ENCODE data around the gene GPR37L1.
"Not testable (repeated sequence)": the region's sequence is repeated elsewhere in the genome, so short reads cannot be mapped to it uniquely, and the experiment has no call there.

GPR37L1 gene

DNA sequence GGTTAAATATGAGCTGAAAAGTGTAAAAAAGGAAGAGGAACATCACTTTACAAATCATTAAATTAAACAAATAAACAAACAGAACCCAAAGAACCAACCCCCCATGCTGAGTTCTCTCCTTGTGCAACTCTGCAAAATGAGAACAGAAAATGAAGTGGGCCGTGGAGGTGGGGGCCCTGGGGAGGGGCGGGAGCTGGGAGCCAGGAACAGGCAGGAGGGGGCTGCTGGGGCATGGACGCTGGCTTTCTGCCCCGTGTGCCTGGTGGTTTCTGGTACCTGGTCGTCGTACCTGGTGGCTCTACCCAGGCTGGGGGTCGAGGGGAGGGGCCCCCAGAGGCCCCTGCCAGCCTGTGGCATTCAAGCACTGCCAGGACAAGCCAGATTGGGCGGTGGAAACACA, 10.8 kb downstream of the GPR37L1 start:
- DNase-seq (ENCODE audit: low read depth in 2 of 2), result no peak

DNA sequence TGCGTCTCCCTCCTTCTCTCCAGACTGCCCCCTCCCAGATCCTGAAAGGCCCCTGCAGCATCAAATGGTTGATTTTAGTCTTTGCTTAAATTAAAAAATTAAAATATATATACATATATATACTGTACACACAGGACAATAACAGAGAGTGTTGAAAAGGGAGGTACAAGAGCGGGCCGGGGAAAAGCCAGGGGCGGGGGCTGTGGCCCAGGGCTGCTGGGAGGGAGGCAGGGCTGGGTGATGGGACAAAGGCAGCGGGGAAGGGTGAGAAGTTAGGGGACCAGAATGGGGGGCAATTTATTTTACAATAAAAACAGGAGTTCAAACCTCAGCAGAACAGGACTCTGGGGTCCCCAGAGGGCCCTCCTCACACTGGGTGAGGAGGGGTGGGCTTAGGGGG, 11.3 kb downstream of the GPR37L1 start:
- no peak for DNase-seq (ENCODE audit: low read depth in 2 of 2)

DNA sequence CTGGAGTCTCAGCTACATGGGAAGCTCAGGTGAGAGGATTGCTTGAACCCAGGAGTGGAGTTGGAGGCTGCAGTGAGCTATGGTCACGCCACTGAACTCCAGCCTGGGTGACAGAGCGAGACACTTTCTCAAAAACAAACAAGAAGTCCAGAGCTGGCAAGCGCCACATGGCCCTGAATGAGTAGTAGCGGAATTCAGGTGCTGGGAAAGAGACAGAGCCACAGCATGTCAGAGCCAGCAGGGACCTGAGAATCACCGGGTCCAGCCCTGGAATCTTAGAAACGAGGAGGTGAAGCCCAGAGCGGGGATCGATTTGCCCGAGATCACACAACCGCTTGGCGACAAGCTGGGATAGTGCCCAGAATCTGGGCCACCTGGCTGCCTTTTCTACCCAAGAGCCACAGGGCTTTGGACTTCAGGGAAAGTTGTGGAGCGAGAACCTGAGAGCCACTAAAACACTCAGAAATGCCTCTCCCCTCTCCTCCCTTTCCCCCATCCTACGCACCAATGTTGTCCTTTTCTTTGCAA, 12.0 kb downstream of the GPR37L1 start:
- no peak for DNase-seq (ENCODE audit: low read depth in 2 of 2)

DNA sequence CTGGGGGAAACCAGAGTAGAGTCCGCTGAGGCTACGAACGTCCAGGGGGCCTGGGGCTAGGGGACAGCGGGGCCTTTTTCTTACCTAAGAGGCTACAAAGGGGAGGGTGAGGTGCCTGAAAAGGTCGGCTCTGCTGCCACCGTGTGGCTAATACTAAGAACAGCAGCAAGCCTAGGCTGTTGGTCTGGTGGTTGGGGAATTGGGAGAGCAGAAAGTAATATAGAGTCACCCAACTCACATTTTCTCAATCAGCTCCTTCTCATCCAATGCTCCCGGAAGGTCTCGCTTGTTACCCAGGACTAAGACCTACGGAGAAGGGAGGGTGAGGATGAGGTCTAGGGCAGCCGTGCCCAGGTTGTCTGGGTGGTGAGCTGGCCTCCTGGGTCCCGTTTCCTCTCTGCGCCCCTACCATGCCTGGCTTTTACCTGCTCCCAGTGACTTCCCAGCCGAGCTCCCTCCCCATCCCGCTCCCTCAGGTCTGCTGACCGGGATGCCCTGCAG, 12.6 kb downstream of the GPR37L1 start:
- peak in 1 of 2 donors; percentile 19 for DNase-seq (ENCODE audit: low read depth in 2 of 2)

DNA sequence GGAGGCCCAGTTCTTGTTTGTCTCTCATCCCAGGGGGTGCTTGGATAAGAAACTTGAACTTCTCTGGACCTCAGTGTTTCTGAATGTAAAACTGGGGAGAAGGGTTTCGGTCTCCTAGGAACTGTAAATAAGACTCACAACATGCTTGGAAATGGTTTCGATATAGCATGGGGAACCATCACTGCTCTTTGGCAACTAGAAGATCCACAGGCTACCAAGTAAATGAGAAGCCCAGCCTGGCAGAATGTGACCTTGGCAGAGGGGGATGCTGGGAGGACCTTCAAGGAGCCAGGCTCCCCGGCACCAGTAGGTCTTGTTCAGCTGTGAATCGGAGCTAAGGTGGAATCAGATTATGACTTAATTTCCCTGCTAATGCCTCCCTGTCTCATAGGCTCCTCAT, 18.1 kb downstream of the GPR37L1 start:
- no peak for DNase-seq (ENCODE audit: low read depth in 2 of 2)

DNA sequence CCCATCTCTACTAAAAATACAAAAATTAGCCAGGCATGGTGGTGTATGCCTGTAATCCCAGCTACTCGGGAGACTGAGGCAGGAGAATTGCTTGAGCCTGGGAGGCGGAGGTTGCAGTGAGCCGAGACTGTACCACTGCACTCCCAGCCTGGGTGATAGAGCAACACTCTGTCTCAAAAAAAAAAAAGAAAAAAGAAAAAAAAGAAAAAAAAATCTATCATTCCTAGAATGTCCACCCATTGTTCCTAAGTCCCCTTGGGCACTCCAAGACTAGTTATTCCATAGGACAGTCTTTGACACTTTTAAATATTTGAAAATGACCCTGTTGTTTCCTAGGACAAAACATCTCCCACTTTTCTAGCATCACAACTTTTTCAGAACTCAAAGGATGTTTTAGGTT, 18.8 kb downstream of the GPR37L1 start:
- DNase-seq (ENCODE audit: low read depth in 2 of 2), result not testable (repeated sequence)

DNA sequence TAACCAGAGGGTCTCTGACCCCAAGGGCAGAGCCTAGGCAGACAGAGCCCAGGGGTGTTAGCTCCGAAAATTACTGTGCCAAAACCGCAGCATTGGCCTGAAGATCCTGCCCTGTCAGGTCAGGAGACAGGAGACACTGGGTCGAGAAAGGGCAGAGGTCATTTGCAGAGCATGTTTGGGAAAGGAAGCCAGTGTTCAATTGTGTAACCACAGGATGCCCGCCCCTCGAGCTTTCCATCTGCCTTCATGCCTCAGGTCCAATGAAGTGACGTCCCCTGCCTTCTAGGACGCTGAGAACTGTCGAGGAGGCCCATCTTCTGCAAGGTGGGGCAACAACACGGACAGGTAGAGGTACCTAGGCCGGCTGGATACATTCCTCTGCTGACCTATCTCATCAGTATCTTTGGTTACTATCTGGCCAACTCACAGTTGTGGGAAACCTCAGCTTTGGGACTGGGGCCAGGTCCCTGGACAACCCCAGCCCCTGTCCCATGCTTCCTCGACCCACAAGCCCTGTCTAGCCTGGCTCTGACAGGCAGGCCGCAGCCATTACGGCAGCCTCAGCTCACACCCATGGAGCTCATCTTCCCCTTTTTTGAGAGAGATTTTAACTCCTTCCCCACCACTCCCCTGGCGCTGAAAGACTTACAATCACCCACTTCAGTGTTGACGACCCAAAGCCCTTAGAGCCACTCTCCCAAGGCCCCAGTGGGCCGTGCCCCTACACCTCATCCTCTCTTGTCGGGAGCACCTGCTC, 20.5 kb downstream of the GPR37L1 start:
- DNase-seq (ENCODE audit: low read depth in 2 of 2), result no peak

DNA sequence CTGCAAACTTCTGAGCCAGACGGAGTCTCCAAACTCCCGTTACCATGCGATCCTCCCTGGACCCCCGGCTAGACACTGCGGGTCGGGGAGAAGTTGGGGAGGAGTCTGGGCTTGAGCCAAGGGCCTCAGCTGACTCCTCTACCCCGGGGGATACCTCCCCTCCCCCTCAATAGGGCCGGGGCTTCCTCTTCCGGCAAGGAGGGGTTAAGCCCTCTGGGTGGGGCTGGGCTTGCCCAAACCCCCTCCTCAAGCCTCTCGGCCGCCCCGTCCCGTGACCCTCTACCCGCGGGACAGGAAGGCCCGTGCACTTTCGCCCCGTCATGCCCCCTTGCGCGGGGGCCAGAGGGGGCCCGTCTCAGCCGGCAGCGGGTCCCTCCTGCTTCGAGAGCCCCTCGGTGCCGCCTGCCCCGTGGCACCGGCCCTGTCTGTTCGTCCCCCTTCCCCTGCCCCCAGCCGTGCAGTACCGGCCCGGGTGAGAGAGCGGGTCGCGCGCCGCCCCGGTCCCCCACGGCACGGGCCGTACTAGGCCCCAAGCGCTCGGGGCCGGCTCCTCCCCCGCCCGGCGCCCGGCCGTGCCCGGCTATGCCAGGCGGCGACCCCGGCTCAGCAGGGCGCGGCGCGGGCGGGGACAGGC, 21.2 kb downstream of the GPR37L1 start:
- DNase-seq (ENCODE audit: low read depth in 2 of 2), result no peak

DNA sequence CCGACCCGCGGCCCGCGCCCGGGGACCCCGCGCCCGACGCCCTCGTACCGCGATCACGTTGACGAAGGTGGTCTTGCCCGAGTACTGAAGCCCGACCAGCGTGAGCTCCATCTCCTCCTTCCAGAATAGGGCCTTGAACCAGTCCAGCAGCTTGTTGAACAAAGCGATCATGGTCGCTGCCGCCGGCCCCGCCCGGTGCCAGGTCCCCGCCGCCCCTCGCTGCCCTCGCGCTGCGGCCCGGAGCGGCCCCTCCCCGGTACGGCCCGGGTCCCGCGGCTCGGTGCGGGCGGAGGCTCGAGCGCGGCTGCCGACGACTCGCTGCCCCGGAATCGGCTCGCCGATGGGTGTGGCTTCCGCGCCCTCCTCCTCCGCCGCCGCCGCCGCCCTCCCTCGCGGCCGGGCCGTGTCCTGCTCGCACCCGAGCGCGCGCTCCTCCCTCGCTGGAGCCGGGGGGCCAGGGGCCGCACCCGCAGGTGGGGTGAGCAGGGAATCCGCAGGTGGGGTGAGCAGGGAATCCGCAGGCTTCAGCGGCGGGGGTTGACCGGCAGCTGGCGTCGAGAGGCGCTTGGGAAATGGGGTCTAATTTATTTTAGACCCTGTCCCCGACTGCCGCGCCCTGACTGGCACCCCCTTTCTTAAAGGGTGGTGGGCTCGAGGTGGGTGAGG, 21.8 kb downstream of the GPR37L1 start, which contains the start of gene ARL8A:
ARL8A (minus strand) TSS at position 336 of the 666 bp plus-strand sequence; CDS start at position 171, 165 bp downstream.
- DNase-seq (ENCODE audit: low read depth in 2 of 2), result peak in 1 of 2 donors; percentile 58

DNA sequence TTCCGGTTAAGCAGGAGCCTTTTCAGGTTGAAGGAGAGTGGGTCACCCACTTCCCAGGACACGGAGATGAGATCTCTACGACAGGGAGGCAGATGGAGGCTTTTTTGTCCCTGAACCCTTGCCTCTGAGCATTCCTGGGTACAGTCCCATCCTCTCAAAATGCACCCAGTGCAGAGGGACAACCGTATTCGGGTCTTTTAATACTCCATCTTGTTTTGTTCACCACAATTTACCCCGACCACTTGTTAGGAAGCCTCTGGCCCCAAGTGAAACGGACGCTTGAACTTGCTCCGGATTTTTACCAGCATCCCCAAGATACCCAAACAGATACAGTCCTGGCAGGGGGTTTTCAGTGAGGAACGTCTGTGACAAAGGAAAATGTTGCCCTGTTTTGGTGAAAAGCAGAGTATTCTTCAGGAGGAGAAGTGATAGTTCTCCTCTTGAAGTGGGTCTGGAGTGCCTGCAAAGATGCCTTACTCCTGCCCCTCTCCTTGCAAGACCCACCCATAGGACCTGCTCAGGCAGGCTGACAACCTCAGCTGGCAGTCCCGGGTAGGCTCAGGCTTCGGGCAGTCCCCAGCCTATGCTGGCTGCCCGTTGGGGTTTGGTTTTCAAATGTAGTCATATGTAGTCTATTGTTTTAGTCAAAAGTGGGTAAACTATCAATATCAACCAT, 22.5 kb downstream of the GPR37L1 start:
- DNase-seq (ENCODE audit: low read depth in 2 of 2), result peak in 1 of 2 donors; percentile 34

DNA sequence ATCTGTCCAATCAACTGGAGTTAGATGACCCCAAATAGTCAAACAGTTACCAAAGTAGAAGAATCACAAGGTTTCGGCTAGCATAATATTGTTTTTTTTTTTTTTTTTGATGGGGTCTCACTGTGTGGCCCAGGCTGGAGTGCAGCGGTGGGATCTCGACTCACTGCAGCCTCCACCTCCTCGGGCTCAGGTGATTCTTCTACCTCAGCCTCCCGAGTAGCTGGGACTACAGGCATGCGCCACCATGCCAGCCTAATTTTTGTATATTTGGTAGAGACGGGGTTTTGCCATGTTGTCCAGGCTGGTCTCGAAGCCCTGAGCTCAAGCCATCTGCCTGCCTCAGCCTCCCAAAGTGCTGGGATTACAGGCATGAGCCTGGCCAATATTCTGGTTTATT, 23.0 kb downstream of the GPR37L1 start:
- DNase-seq (ENCODE audit: low read depth in 2 of 2), result not testable (repeated sequence)

DNA sequence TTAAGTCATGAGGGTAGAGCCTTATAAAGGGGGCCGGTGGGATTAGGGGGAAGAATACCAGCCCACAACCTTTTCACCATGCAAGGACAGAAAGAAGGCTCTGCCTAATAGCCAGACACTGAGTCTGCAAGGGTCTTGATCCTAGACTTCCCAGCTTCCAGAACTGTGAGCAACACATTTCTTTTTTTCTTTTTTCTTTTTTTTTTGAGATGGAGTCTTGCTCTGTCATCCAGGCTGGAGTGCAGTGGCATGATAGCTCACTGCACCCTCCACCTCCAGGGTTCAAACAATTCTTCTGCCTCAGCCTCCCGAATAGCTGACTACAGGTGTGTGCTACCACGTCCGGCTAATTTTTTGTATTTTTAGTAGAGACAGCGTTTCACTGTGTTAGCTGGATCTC, 23.6 kb downstream of the GPR37L1 start:
- DNase-seq (ENCODE audit: low read depth in 2 of 2), result no peak

DNA sequence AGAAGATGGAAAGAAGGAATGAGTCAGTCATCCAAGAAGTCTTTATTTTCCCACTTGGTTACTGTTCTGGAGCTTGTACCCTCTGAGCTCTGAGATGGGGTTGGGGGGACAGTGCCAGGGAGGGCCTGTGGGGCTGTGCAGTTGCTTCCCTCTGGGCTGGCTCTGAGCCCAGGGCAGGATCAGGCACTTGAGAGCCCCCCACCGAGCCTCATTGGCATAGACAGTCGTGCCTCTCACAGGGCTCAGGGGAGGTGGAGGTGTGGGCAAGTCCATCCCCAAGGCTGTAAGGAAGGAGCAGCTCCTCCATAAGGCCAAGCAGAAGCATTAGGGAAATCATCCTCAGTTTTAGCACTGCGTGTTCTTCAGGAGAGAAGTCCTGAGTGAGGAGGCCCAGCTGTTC, 24.3 kb downstream of the GPR37L1 start:
- no peak for DNase-seq (ENCODE audit: low read depth in 2 of 2)

DNA sequence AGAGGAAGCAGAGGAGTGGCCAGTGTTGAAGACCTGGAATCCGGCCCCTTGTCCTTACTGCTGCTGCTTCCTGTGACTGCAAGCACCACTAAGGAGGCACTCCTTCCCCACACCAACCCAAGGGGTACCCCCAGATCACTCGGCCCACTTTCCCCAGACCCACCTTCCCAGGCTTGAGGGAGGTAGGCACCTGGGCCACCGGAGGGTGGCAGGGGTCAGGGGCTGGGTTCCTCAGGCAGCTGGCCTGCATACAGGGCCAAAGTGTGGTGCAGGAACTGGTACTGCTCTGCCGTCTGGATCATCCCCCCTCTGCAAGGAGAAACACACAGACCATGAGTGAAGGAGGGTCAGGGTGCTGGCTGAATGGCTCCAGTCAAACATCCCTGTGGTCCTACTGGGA, 25.7 kb downstream of the GPR37L1 start:
- DNase-seq (ENCODE audit: low read depth in 2 of 2), result no peak

DNA sequence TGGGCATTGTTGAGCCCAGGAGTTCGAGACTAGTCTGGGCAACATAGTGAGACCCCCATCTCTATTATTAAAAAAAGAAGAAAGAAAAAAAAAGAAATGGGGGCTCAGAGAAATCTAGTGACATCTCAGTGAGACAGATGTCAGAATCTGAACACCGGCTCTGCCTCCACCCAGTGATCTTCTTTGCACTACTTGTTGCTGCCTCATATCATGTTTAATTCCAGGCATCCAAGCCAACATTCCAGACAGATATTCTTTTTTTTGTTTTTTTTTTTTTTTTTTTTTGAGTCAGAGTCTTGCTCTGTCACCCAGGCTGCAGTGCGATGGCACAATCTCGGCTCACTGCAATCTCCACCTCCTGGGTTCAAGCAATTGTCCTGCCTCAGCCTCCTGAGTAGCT, 26.8 kb downstream of the GPR37L1 start:
- DNase-seq (ENCODE audit: low read depth in 2 of 2), result no peak

DNA sequence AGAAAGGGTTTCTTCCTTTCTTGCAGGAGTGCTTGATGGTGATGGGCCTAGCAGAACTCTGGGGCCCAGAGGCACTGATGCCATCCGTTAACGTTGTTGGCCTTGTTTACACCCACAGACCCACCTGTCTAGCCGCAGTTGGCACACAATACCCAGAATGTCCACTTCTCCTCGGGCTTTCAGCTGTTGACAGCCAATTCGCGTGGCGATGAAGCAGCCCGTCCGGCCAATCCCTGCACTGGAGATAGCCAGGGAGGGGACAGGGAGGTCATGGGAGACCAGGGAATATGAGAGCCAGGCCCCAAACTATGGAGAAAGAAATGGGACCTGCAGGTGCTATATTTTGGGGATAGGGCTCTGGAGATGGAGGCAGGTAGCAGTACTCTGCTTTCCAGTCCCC, 27.5 kb downstream of the GPR37L1 start:
- no peak for DNase-seq (ENCODE audit: low read depth in 2 of 2)

DNA sequence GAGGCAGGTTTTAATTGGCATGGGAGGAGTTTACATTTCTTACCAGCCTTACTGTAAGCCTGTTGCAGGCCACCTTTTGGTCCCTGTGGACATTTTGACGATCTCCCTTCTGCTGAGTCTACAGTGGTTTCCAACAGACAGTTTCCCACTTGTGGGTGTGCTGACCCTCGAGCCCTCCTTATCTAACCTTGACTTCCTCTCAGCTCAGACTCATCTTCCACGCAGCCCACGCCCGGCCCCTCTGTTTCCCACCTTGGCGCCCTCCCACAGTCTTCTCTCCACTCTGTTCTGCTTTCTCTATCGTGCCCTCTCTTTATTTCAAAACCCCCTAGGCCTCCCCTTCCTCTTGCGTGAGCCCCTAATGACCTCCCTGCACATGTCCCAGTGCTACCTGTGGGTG, 27.9 kb downstream of the GPR37L1 start:
- no peak for DNase-seq (ENCODE audit: low read depth in 2 of 2)

DNA sequence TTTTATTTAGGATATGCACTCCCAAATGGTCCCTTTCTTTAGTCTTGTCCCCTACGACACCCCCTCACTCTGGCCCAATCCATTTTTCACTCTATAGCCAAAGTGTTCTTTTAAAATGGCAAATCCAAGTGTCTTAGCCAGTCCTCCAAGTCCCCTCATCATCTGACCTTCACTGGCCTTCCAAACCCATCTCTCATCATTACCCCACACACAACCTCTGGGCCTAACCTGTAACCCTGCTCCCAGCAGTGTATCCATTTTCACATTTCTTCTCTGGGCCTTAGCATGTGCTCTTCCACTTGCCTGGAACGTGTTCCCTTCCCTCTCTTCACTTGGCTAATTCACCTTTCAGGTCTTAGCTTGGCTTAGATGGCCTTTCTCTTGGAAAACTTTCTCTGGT, 28.3 kb downstream of the GPR37L1 start:
- no peak for DNase-seq (ENCODE audit: low read depth in 2 of 2)

DNA sequence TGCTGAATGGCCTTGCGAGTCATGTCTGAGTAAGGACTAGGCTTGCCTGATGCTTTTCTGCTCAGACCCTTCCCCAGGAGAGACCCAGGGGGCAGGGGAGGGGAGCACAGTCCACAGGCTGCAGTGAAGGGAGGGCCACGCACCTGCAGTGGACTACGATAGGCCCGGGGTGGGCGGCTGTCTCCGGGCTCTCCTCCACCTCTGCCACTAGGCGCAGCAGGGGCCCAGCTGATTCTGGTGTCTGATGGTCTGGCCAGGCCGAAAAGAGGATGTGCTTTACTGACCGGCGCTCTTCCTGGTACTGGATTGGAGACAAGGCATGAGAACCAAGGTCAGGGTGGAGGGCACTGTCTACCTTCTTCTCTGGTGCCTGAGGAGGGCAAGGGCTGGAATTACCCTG, 29.7 kb downstream of the GPR37L1 start:
- DNase-seq (ENCODE audit: low read depth in 2 of 2), result no peak

DNA sequence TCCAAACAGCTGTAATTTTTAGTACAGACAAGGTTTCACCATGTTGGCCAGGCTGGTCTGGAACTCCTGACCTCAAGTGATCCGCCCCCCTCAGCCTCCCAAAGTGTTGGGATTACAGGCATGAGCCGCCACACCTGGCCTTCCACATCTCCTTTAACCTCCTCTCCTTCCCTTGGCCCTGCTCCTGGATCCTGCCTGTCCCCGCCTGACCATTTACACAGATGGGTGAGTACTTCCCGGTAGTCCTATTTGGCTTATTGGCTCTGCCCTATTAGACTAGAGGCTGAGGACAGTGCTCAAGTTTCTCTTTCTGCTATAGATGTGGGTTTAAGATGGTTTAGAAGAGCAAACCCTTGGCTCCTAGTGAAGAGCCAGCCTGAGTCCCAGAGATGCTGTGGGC, 30.6 kb downstream of the GPR37L1 start:
- DNase-seq (ENCODE audit: low read depth in 2 of 2), result no peak

DNA sequence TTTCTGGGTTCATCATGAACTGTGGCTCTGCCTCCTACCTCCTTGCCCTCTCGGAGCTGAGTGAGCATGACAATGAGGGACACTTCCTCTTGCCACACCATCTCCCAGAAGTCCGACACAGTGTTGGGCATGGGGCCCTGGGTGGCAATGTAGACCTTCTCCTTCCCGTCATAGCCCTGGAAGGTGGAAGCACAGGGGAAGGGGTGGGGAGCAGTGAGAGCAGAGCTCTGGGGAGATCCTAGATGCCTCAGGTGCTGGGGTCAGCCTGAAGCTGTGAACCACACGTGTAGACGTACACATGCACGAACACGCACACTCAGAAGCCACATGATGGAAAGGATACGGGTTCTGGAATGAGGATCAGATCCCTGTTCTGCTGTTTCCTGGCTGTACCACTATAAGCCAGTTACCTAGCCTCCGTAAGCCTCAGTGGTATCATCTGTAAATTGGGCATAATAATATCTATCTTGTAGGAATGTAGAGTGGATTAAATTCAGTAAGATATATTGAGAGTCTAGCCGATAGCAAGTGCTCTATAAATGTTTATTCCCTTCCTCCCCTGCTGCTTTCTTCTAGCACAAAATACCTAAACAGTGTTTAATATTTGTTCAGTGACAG, 31.5 kb downstream of the GPR37L1 start:
- no peak for DNase-seq (ENCODE audit: low read depth in 2 of 2)
